ENCODE measurements around the gene TENT4A. TPM values are rescaled to one million over a fixed set of nuclear protein-coding genes. Genes with fewer than 3 reads are reported as not detected.
"Not testable (repeated sequence)": the region's sequence is repeated elsewhere in the genome, so short reads cannot be mapped to it uniquely, and the experiment has no call there.

Gene TENT4A
- polyA plus RNA-seq, 4 donors = 22.5 to 29.1 (median 23.6) TPM

- DNase-seq (ENCODE audit: low read depth in 4 of 4, low spot score in 3 of 4) = peak in 1 of 4 donors; percentile 14
Measured at GRCh38 chr5:6766604-6767093, 53.4 kb downstream of the TENT4A start.

DNA sequence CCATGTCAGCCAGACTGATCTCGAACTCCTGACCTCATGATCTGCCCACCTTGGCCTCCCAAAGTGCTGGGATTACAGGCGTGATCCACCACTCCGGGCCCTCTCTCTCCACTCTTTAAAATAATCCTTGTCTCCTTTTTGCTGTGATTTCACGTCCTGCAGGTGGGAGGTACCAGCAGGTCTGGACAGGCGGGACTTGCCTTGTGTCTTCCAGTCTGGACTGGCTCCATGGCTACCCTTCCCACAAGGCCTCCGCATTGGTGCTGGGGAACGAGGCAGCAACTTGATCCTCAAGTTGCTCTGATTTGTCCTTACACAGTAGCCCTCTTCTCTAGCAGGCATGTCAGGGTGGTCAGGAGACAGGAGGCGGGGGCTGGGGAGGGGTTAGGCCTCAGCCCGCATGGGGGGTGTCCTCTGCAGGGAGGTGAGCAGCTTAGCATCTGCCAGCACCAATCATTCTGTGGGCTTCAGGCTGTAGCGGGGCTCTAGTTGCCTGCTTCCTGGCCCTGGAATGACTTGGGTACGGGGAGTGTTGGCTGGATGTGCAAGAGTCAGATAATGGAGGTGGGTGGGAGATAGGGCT, 54.3 kb downstream of the TENT4A start:
- DNase-seq (ENCODE audit: low read depth in 4 of 4, low spot score in 3 of 4) = no peak

GRCh38 chr5:6768590-6769230, 55.5 kb downstream of the TENT4A start:
- DNase-seq (ENCODE audit: low read depth in 4 of 4, low spot score in 3 of 4) = no peak

DNA sequence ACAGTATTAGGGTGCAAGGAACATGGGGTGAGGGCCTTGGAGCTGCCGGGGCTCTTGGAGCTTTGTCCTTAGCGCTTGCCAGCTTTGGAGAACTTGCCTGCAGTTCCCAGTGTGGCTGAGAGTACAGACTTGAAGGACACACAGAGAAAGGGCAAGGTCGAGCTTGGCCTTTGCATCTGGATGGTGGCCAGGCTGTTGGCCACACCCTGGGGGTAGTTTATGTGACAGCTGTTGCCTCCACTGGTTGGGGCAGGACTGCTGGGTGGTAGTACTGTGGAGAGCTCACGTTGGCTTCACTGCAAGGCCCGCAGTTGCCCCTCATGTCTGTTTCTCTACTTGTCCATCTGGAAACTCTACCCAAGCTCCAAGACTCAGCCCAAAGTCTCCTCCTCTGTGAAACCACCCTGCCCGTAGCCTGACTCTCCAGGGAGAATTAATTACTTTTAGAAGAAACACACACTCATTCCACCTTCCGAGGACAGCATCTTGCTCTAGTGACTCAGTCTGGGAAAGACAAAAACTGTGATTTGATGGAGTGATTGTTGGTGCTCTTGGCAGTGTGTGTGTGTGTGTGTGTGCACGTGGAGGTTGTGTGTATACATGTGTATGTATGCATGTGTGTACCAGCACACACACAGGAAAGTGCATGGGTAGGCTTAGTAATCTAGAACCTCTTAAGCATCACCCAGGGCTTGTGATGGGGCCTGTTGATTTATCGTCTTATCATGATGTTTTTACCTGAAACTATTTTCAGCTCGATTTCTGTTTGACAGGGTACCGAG, 57.8 kb downstream of the TENT4A start:
- DNase-seq (ENCODE audit: low read depth in 4 of 4, low spot score in 3 of 4) = no peak

GRCh38 chr5:6772886-6773285, 59.7 kb downstream of the TENT4A start:
- no peak for DNase-seq (ENCODE audit: low read depth in 4 of 4, low spot score in 3 of 4)

- no peak for DNase-seq (ENCODE audit: low read depth in 4 of 4, low spot score in 3 of 4)
Measured at GRCh38 chr5:6773342-6774035, 60.3 kb downstream of the TENT4A start.

GRCh38 chr5:6774207-6774606, 61.0 kb downstream of the TENT4A start:
- DNase-seq (ENCODE audit: low read depth in 4 of 4, low spot score in 3 of 4) = not testable (repeated sequence)

GRCh38 chr5:6774721-6775204, 61.5 kb downstream of the TENT4A start:
- DNase-seq (ENCODE audit: low read depth in 4 of 4, low spot score in 3 of 4) = no peak

DNA sequence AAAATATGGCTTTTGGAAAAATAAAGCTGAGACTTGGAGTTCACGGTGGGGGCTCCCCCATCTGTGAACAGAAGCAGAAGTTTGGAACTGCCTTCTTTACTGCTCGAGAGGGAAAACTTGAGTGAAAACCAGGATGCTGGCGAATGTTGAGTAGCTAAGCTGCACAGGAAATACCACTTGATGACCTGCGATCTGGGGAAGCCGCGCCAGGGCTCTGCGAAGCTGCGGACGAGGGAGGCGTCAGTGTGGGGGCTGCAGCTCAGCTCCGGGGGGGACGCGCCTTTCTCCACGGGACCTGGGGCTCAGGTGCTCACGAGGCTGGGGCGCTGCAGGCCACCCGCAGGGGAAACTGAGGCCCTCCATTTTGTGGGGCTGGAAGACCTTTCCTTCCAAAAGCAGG, 62.3 kb downstream of the TENT4A start:
- no peak for DNase-seq (ENCODE audit: low read depth in 4 of 4, low spot score in 3 of 4)

DNA sequence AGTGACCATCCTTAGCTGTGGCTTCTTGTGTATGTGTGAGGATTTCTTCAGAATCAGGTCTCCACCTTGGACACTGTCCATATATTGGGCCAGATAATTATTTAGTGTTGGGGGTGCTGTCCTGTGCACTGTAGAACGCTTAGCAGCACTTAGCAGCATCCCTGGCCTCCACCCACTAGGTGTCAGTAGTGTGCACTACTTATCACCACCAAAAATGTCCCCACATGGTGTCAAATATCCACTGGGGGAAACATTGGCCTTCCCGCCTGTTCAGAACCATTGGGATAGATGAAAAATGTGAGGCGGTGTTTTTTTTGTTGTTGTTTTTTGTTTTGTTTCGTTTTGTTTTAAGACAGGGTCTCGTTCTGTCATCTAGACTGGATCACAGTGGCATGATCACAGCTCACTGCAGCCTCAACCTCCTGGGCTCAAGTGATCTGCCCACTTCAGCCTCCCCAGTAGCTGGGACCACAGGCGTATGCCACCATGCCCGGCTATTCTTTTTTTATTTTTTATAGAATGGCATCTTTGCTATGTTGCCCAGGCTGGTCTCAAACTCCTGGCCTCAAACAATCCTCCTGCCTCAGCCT, 67.7 kb downstream of the TENT4A start:
- no peak for DNase-seq (ENCODE audit: low read depth in 4 of 4, low spot score in 3 of 4)

DNA sequence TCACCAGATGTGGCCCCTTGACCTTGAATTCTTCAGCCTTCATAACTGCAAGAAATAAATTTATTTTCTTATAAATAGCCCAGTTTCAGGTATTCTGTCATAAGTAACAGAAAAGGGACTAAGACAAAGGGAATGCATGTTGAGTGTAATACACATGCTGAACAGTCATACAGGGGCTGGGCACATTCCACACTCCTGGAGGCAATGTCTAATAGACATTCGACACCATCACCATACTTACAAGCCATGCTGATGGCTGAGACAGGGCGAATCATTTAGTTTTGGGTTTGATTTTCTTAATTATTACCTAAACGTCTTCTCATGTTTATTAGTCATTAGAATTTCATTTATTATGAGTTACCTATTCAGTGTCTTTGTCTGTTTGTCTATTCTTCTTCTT, 68.5 kb downstream of the TENT4A start:
- no peak for DNase-seq (ENCODE audit: low read depth in 4 of 4, low spot score in 3 of 4)

DNA sequence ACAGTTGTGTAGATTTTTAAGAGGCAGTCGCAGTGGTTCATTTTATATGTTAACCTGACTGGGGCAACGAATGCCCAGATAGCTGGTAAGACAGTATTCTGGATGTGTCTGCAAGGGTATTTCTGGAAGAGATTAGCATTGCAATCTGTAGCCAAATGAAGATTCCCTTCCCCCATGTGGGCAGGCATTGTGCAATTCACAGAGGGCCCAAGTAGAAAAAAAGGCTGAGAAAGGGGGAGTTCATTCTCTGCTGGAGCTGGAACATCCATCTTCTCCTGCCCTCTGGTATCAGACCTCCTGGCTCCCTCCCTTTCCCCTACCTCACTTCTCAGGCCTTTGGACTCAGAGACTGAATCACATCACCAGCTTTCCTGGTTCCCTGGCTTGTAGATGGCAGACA, 70.6 kb downstream of the TENT4A start:
- no peak for DNase-seq (ENCODE audit: low read depth in 4 of 4, low spot score in 3 of 4)

DNA sequence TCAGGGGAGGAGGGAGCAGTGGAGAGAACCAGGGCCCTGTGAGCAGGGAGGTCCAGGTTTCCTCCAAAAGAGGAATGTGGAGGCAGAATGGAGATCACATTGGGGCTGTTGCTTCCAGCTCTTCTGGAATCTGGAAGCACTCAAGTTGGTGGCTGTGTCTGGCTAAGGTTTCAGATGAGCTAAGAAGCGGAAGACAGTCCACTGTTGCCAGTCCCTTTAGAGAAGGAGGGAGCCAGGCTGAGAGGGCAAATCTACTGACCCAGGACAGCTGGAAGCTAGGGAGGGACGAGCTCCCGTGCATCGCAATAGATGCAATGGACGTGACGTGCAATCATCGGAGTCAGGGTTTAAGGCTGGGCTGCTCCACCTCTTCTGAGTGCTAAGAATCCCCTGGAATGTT, 71.2 kb downstream of the TENT4A start:
- DNase-seq (ENCODE audit: low read depth in 4 of 4, low spot score in 3 of 4) = no peak

DNA sequence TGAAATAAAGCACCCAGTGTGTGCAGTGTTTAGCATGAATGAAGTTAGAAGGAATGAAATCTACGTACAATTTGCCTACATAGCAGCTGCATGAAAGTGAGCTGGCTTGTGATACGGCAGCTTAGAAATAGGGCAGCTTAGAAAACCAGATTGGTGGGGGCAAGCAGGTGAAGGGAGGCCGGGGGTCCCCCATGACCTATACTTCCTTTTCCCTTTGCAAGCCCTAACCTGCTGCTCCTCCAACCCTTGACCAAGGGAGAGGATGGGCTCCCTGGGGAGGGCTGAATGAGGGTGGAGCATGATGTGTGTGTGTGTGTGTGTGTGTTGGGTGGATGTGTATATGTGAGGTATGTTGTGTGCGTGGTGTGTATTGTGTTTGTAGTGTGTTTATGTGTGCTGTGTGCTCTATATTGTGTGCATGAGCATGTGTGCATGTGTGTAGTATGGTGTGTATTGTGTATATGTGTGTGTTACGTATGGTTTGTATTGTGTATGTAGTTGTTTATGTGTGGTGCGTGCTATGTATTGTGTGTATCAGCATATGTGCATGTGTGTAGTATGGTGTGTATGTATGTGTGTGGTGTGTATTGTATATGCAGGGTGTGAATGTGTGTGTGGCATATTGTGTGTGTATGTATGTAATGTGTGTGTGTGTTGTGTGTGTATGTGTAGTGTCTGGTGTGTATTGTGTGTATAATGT, 72.1 kb downstream of the TENT4A start:
- DNase-seq (ENCODE audit: low read depth in 4 of 4, low spot score in 3 of 4) = no peak

DNA sequence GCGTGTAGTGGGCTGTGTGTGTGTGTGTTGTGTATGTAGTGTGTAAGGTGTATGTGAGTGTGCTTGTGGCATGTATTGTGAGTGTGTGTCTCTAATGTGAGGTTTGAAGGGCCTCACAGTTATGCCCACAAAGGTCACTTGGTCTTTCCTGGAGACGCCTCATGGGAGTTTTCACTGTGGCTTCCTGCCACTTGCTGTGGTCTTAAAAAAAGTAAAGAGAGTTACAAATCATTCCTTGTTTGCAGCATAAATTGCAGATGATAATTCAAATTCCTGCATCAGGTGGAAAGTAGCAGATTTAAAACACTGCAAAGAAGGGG, 72.6 kb downstream of the TENT4A start:
- no peak for DNase-seq (ENCODE audit: low read depth in 4 of 4, low spot score in 3 of 4)

DNA sequence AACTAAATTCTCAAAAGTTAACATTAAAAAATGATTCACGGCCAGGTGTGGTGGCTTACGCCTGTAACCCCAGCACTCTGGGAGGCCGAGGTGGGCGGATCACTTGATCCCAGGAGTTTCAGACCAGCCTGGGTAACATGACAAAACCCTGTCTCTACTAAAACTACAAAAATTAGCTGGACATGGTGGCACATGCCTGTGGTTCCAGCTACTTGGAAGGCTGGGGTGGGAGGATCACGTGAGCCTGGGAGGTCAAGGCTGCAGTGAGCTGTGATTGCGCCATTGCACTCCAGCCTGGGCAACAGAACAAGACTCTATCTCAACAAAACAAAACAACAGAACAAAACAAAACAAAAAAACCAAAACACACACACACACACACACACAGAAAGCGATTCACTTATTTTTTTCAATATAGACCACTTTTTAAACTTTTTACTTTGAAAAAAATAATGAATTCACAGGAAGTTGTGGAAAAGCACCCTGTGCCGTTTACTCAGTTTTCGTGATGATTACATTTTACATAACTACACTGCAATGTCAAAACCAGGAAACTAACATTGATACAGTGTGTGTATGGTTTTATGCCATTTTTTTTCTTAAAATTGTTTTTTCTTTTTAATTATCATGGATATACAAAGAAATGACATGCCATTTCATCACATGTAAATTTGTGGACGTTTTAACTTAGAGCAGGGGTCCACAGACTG, 73.7 kb downstream of the TENT4A start:
- no peak for DNase-seq (ENCODE audit: low read depth in 4 of 4, low spot score in 3 of 4)

DNA sequence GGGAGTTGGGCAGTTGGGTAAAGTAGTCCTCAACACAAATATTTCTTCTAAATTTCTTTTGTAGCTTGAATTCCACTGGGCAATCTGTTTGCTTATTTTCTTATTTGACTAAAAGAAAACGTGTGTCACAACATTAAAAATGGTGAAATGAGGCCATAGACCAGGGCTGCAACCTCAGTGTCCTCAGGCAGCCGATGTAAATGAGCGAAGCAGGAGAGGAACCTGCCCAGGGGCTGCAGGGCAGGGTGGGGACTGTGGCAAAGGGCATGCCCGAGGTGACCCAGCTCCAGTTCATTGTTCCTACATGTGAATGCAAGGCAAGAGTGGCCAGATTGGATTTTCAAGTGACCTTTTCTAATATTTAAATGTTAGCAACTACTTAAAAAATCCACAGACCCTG, 74.7 kb downstream of the TENT4A start:
- no peak for DNase-seq (ENCODE audit: low read depth in 4 of 4, low spot score in 3 of 4)

- DNase-seq (ENCODE audit: low read depth in 4 of 4, low spot score in 3 of 4) = no peak
Measured at GRCh38 chr5:6788439-6788838, 75.2 kb downstream of the TENT4A start.

GRCh38 chr5:6788956-6789649, 75.9 kb downstream of the TENT4A start:
- DNase-seq (ENCODE audit: low read depth in 4 of 4, low spot score in 3 of 4) = no peak

Data from right renal pelvis (tissue), 4 donors.